Endodermal cell (in vitro differentiated cells): Measurements from ENCODE around the gene MEGF10. TPM values are rescaled to one million over a fixed set of nuclear protein-coding genes. Genes with fewer than 3 reads are reported as not detected.

Experiments used
- DNase-seq: peaks from one replicate; pipeline ENCODE4 v3.0.0-alpha.2; 2017
- H3K27ac ChIP-seq: 2 replicates; pipeline ENCODE4 v1.5.1; 2013; ENCODE audit warnings: mild to moderate bottlenecking, low read depth, low read length, moderate library complexity
- H3K27me3 ChIP-seq: 2 replicates; pipeline ENCODE4 v1.6.1; 2013; ENCODE audit warnings: mild to moderate bottlenecking, low read length, moderate library complexity; ENCODE audit not compliant: insufficient read depth, control insufficient read depth, poor library complexity, severe bottlenecking
- H3K36me3 ChIP-seq: 2 replicates; pipeline ENCODE4 v1.7.0; 2013; ENCODE audit warnings: mild to moderate bottlenecking, low read length, moderate library complexity; ENCODE audit not compliant: control insufficient read depth, insufficient read depth
- H3K4me1 ChIP-seq: one replicate; pipeline ENCODE4 v1.7.0; 2013; ENCODE audit warnings: low read length; ENCODE audit not compliant: control insufficient read depth, insufficient read depth
- H3K4me3 ChIP-seq: 2 replicates; pipeline ENCODE4 v1.5.1; 2013; ENCODE audit warnings: mild to moderate bottlenecking, low read length, moderate library complexity
- H3K9ac ChIP-seq: 2 replicates; pipeline ENCODE4 v1.6.1; 2013; ENCODE audit warnings: mild to moderate bottlenecking, low read length, moderate library complexity; ENCODE audit not compliant: poor library complexity, severe bottlenecking; ENCODE audit errors: extremely low read depth
- H3K9me3 ChIP-seq: 2 replicates; pipeline ENCODE4 v1.6.1; 2013; ENCODE audit warnings: mild to moderate bottlenecking, low read length, moderate library complexity; ENCODE audit not compliant: control insufficient read depth
- H3K27ac Mint-ChIP-seq: 2 replicates; pipeline ENCODE4 v1.8.0; 2020; ENCODE audit warnings: mixed read lengths
- H3K27me3 Mint-ChIP-seq: 2 replicates; pipeline ENCODE4 v1.8.0; 2021; ENCODE audit warnings: mild to moderate bottlenecking, mixed read lengths; ENCODE audit not compliant: insufficient read depth
- H3K36me3 Mint-ChIP-seq: 2 replicates; pipeline ENCODE4 v1.8.0; 2020; ENCODE audit warnings: low read depth, mixed read lengths
- H3K4me1 Mint-ChIP-seq: 2 replicates; pipeline ENCODE4 v1.8.0; 2020; ENCODE audit warnings: mixed read lengths
- H3K4me3 Mint-ChIP-seq: 2 replicates; pipeline ENCODE4 v1.8.0; 2020; ENCODE audit warnings: mild to moderate bottlenecking, moderate library complexity, mixed read lengths
- H3K9me3 Mint-ChIP-seq: 2 replicates; pipeline ENCODE4 v1.8.0; 2020; ENCODE audit warnings: mild to moderate bottlenecking, mixed read lengths
- CTCF ChIP-seq: fragments of 200-600 bp; sonication (generic); conservative IDR thresholded peaks from 2 replicates; pipeline ENCODE4 v1.5.0; 2021; ENCODE audit warnings: antibody characterized with exemption, mild to moderate bottlenecking
- WGBS, 2 experiments: methylation state at CpG; one replicate each; pipeline versions ENCODE4 v1.1.5 to v1.1.7; 2013; ENCODE audit warnings: missing lambda C conversion rate in 2 of 2, mixed read lengths in 1 of 2; ENCODE audit not compliant: insufficient coverage in 1 of 2, insufficient read length in 1 of 2; 5-methylcytosine and 5-hydroxymethylcytosine counted together
- total RNA-seq, 2 donors: library from RNA; stranded (reverse); fragmentation: NEBNext Ultra II Directional in 1 of 2; extraction: Animal tissue kit (Norgen Biotek cat#: 25700) in 1 of 2; gene quantifications; 2 replicates in 1 of 2; 3 replicates in 1 of 2; pipeline ENCODE4 v1.2.1, GENCODE V29; 2021

Gene MEGF10
- total RNA-seq, 2 donors from 2014 or later: 12.7 to 17.7 TPM

- Mint-ChIP-seq H3K4me3 (no peak overlapping the region), H3K9me3 (peaks cover 1% of the 10 kb centered on the region), H3K36me3 (no peaks in the 10 kb centered on the region), H3K4me1 (peaks cover 37% of the 10 kb centered on the region), H3K27ac (no peak overlapping the region), H3K27me3 (no peaks in the 10 kb centered on the region)
- H3K27ac ChIP-seq: no peak overlapping the region
- H3K9me3 ChIP-seq: no peaks in the 10 kb centered on the region
- H3K4me1 ChIP-seq: peaks cover 15% of the 10 kb centered on the region
- no peaks in the 10 kb centered on the region for H3K27me3 ChIP-seq
- 61 to 65% methylated on average over 3 to 5 of the region's 5 CpGs for WGBS, 2 experiments
- DNase-seq: no peak
- no peak for TF ChIP-seq CTCF
- no peak overlapping the region for H3K4me3 ChIP-seq
- no peaks in the 10 kb centered on the region for H3K36me3 ChIP-seq
- H3K9ac ChIP-seq: no peak overlapping the region
Observed at GRCh38 chr5:127320032-127320965, 29.7 kb downstream of the MEGF10 start.

DNA sequence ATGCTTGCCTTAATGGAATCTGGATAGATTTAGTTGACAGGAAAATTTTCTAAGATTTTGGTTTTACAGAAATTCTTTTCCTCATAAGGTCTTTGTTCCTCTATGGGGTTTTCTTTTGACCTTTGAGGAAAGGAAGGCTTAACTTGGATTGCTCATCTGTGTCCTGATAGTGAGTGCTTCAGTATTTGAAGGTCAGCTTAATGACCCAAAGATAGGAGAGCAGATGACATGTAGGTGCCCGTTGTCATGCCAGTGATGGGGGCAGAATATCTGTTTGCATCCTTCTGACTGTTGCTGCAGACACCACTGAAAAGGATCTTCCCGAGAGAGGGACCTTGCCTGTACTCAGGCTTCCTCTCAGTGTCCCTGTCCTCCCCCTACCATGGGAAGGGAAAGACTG is 30.9 kb downstream of the MEGF10 start:
- Mint-ChIP-seq H3K27me3 (no peaks in the 10 kb centered on the region), H3K36me3 (no peaks in the 10 kb centered on the region), H3K27ac (no peak overlapping the region), H3K4me3 (no peak overlapping the region), H3K4me1 (peaks cover 41% of the 10 kb centered on the region), H3K9me3 (peaks cover 1% of the 10 kb centered on the region)
- no peaks in the 10 kb centered on the region for H3K36me3 ChIP-seq
- WGBS, 2 experiments: 92 to 100% methylated on average over 2 of the region's 2 CpGs
- peaks cover 18% of the 10 kb centered on the region for H3K4me1 ChIP-seq
- TF ChIP-seq CTCF: no peak
- H3K9me3 ChIP-seq: no peaks in the 10 kb centered on the region
- DNase-seq: no peak
- no peak overlapping the region for H3K9ac ChIP-seq
- no peak overlapping the region for H3K4me3 ChIP-seq
- no peaks in the 10 kb centered on the region for H3K27me3 ChIP-seq
- no peak overlapping the region for H3K27ac ChIP-seq

DNA sequence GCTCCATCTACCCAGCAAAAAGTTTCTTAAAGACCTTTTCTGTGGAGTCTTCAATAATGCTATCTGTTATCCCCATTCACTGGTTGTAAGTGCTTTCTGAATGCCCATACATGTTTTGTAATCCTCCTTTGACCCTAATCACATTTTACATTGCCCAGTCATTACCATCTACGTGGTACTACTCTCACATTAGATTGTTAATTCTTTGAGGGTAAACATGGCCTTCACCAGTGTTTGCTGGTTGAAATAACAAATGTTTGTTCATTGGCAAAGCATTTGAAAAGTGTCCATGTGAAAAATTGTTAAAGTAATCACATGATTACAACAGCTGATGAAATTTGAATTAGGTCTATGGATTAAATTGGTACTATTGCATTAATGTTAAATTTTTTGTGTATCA is 31.8 kb downstream of the MEGF10 start:
- TF ChIP-seq CTCF: no peak
- no peaks in the 10 kb centered on the region for H3K27me3 ChIP-seq
- H3K27ac ChIP-seq: no peak overlapping the region
- Mint-ChIP-seq H3K9me3 (no peaks in the 10 kb centered on the region), H3K27me3 (no peaks in the 10 kb centered on the region), H3K4me1 (peaks cover 48% of the 10 kb centered on the region), H3K27ac (no peak overlapping the region), H3K36me3 (no peaks in the 10 kb centered on the region), H3K4me3 (no peak overlapping the region)
- H3K4me1 ChIP-seq: peaks cover 20% of the 10 kb centered on the region
- H3K9me3 ChIP-seq: no peaks in the 10 kb centered on the region
- H3K9ac ChIP-seq: no peak overlapping the region
- no peaks in the 10 kb centered on the region for H3K36me3 ChIP-seq
- H3K4me3 ChIP-seq: no peak overlapping the region
- 89% methylated on average over 1 of the region's 1 CpG; no CpG with 5 or more reads in 1 of the 2 experiments for WGBS, 2 experiments
- DNase-seq: no peak
